Activated effector memory CD4-positive, alpha-beta T cell treated with Interleukin-2 at 50 U/mL for 16 hours (primary cell): ENCODE data around the gene SETBP1.

Experiments used
- DNase-seq: peaks from one replicate; pipeline ENCODE4 v3.0.0-alpha.2; 2020

SETBP1 gene

GRCh38 chr18:44998360-44998759, 317.7 kb downstream of the SETBP1 start:
- DNase-seq = no peak

- DNase-seq = no peak
These were observed 323.9 kb downstream of the SETBP1 start for GRCh38 chr18:45004546-45005080.

DNA sequence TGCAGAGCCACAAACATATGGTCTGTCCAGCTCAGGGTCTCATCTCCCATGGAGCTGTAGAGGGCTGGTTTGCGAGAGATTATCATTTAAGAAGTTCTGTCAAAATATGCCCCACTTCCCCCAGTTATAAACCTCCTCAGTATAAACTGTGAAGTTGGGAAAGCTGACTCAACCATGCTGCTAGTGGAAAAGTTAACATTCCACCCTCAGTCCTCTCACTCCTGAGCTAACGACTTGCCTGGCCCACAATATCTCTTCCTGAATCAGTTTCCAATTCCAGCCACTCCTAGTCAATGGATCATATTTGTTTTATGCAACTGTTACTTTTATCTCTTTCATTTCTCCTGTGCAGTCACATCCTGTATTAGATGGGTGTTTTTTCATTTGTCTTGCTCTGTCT, 326.2 kb downstream of the SETBP1 start:
- DNase-seq = no peak

- DNase-seq = no peak
These were observed 326.8 kb downstream of the SETBP1 start for GRCh38 chr18:45007531-45007930.

DNA sequence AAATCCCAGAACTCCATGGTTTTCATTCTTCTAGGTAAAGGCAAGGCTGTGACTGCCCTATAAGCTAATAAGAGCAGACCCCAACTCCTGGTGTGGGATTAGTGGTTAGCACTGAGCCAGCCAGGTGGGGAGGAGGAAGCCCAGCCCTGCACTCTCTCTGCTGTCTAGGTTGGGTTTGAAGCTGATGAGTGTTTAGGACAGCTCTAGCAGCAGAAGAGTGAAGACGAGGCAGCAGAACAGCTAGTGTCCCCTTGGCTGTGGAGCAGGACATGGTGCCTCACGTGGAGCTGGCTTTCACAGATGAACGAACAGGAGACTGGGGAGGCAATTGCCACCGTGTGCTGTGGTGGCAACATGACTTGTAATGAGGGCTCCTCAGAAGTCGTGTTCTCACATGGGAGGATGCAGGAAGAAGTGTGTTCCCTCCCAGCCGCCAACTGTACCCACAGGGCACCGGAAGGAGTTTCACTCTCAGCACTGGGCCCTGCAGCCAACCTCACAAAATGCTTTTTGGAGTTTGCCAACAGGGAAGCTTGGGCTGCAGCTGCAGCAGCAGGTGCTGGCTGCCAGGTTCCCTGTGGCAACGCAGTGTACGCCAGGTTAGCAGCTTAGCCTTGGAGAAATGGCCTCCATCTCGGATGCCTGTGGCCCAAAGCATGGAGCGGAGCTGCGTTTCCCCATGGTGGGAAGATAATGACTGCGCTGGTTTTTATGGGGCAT, 328.2 kb downstream of the SETBP1 start:
- DNase-seq = no peak

- no peak for DNase-seq
These were observed 329.1 kb downstream of the SETBP1 start for GRCh38 chr18:45009756-45010155.

DNA sequence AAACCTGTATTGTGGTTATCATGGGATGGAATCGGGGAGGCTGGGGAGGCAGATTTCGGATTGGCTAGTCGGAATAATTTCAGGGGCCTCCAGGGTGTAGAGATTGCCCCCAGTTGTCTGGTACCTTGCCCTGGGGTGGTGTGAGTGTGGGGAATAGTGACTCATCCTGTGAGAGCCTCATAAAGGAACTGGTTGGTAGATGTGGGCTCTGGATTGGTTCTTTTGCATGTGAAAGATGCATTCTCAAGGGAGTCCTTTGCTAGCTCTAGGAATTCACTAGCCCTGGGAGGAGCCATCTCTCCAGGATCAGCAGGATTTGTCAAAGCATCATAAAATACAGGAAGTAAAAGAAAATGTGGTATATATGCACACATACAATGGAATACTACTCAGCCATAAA, 331.6 kb downstream of the SETBP1 start:
- no peak for DNase-seq

GRCh38 chr18:45014047-45014501, 333.4 kb downstream of the SETBP1 start:
- DNase-seq = no peak

DNA sequence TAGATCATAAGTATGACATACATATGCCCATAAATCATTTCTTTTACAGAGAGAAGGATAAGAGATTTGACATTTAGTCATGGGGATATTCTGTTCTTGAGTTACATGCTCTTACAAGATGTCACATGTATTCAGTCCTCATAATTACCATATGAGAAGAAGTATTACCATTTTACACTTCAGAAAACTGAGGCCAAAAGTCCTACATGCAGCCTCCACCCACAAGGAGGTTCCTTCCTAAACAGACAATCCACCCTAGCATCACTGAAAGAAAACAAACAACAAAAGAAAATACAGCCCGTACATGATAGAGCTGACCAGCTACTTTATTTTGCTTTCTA, 335.1 kb downstream of the SETBP1 start:
- no peak for DNase-seq

GRCh38 chr18:45019469-45019868, 338.8 kb downstream of the SETBP1 start:
- DNase-seq = no peak

- DNase-seq = no peak
These were observed 342.8 kb downstream of the SETBP1 start for GRCh38 chr18:45023519-45023918.

DNA sequence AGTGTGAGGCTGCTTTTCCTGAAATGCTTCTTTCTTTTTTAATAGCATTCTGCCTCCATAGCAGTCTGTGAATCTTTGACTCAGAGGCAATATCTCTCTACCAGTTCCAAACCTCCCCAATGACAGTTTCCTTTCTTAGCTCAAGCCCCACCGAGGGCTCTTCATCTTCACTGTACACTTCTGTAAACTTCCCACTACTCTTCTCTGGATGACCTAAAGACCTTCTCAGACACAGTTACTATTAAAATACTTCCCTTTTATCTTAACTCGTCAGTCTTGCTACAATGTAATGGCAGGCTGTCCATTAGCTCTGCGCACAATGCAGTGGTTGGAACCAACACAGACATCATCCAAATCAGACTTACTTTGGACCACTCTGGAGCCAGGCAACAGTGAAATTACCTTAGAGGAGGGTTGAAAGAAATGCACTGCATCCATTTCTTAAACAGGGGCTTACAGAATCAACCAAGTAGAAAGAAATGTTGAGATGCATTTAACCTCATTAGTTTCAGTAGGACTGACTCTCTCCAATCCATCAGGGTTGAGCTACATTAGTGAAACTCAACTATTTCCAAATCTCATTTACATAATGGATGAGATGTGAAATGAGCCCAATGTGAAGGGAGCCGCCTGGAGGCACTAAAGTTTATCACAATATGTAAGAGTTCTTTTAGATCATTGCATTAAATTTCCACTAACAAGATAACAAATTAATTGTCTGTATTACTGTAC, 343.8 kb downstream of the SETBP1 start:
- DNase-seq = no peak

DNA sequence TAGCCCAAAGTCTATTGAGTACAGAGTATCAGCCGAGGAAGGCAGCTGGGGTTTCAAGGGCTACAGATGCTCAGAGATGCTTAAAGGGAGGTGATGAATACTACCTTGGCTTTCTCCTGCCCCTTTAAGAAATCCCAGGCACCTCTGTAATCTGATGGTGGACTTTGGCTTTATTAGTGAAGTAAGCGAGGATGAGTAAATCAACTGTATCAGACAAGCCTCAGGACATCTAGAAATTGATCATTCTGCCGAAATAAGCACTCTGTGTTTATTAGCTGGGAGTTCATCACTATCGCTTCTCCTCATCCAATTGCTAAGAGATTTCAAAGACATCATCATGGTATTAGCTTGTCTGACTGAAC, 344.4 kb downstream of the SETBP1 start:
- no peak for DNase-seq

DNA sequence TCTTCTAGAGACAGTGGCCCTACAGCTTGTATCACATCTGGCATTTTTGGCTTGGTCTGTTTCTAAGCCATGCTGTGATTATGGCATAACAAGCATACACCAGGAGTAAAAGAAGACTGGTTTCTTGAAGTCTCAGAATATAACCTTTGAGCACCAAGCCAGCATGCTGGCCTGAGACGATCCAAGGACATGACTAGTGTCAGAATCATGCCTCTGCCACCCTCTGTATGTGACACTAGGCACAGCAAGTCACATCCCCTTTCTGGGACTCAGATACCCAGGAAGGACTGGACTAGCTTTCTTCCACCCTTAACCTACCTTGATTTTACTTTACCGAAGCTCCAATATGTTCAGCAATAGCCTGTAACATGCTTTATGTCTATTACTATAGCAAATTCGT, 345.5 kb downstream of the SETBP1 start:
- DNase-seq = no peak

DNA sequence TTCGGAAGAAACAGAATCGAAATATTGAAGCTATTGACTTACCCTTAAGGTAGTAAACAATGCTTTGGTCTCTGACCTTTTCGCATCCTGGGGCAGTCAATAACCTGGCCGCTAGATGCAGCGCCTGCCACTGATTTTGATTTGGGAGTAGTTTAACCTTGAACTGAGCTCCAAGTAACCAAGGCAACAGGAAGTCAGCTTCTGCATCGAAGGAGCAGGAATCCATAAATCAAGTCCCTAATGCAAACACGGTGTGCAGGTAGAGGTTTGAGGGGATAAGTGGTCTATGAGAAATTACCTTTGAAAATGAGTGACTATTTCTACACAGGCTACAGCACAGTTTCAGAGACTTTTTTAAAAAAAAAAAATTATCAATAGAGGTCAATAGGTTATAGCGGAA, 353.5 kb downstream of the SETBP1 start:
- DNase-seq = no peak

DNA sequence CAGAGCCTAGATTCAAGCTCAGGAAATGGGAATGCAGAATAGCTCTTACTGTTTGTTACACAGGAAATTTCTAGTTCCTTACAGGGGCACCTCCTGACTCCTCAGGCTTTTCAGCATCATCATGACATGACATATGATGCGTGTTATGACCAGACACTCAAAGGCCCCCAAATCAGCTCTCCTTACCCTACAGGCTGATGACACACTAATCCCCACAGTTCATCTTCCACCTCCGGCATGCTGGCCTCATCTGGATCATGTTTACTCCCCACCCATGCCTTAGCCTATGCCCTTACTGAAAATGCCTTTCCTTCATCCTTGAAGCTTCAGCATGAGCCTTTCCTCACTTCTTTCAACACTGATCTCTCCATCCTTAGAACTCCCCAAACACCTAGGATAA, 356.9 kb downstream of the SETBP1 start:
- DNase-seq = no peak

GRCh38 chr18:45039376-45039775, 358.7 kb downstream of the SETBP1 start:
- no peak for DNase-seq

DNA sequence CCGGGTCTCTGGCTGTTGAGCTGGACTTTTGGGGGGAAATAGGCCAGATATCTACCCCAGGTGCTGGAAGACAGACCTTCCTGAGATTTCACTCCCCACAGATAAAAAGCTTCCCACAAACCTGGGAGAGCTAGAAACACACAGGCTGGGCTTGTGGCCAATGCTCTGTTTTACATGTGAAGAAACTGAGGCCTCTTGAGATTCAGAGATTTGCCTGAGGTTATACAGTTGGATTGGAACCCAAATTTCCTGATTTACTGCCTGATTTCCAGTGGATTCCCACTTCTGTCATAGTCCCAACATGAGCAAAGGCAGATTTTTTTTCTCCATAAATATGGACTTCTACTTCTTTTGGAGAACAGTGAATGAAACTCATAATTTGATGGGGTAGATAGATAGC, 360.2 kb downstream of the SETBP1 start:
- DNase-seq = no peak

DNA sequence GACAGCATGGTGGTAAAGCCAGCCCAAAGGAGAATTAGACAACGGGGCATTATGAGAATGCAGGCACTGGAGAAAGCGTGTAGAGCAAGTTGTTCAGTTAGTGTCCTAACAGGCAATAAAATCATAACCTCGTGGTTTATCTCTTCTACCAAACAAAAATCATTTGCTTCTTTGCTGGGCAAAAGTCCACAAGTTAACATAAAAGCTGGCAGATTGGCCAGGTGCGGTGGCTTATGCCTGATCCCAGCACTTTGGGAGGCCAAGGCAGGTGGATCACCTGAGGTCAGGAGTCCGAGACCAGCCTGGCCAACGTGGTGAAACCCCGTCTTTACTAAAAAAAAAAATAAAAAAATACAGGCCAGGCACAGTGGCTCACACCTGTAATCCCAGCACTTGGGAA, 364.1 kb downstream of the SETBP1 start:
- no peak for DNase-seq

DNA sequence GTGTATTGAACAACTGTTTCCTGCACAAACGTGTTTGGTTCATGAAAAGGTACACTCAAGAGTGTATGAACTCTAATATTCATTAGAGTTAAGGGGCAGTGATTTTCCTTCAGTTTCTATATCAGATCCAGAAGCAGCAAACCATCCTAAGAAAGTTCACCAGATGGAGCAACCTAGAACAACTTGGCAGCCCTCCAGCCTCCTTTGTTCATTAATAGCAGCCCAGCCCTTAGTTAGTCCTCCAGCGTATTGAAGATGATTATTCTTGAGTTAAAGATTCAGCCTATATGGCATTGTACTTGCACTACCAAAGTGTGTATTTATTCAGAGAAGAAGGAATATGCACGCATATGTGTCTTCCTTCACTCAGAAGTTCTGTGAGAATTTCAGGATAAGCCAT, 365.5 kb downstream of the SETBP1 start:
- DNase-seq = no peak

GRCh38 chr18:45046961-45047360, 366.3 kb downstream of the SETBP1 start:
- DNase-seq = no peak

DNA sequence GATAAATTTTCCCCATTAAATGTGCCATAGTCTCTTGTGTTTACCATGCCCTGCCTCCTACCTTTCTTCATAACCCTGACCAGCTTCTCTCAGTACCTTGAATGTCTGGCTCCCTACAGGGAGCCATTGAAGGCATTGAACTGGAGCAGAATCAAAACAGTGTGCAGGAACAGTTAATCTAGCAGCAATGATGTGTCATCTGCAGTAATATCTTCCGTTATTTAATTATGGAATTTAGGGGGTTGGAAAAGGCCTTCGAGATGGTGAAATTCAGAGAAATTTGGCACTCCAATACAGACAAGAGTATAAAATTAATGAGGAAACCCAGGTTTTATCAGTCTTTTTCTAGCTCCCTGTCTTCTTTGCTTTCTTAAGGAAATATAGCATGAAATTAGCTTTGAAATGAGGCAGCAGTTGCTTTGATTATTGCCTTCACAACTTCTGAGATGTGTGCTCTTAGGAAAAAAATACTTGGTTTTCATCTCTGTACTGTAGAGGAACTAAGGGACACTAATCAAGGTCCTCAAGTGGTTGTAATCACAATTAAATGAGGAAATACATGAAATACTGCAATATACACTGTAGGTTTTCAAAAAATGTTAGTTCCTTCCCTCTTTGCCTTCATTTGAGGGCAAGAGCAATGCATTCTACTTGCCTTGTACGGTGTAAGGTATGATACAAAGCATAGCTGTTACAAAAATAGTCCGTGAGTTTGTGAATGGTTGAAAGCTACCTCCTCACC, 369.1 kb downstream of the SETBP1 start:
- DNase-seq = no peak

DNA sequence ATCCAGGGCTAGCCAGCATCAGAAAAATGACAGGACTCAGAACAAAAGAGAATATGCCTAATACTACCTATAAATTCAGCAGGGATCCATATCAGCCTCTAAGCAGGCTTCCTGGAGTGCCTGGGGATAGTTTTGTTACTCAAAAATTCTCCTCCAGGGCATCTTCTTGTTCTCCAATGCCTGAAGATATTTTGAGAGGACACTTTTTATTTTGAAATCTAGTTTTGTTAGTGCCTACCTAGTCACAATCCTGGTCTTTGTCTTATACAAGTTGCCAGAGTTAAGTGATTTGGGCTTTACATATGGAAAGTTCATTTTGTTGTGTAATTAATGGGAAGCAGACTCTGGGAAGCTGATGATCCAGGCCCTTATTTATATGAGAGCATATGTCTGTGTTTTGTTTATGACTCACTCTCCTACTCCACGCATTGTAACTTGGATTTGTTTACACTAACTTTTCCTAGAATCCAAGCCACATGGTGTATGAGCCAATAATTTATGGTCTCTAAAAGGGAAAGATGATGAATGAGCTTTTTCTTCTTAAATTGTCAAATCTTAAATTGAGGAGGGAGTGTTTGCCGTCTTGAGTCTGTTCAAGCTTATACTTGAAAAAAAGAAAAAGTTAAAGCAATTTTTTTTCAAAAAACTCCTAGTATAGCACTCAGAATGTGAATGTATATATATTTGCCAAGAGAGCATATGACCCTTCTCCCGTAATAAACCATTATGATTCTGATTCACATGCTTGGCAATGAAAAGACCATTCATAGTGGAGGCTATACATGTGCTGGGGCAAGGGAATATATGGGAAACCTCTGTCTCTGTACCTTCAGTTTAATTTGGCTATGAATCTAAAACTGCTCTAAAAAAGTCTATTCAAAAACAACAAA, 370.3 kb downstream of the SETBP1 start:
- no peak for DNase-seq
